Measurements from ENCODE around the gene LRRC7. TPM values are rescaled to one million over a fixed set of nuclear protein-coding genes. Genes with fewer than 3 reads are reported as not detected.

LRRC7 gene
- total RNA-seq, 1 donor from 2014 or later = 0.94 TPM

- H3K36me3 Mint-ChIP-seq (ENCODE audit: unreplicated experiment) = no peaks in the 10 kb centered on the region
- DNase-seq (ENCODE audit: extremely low spot score, unreplicated experiment) = no peak
These were observed 533.5 kb downstream of the LRRC7 start for GRCh38 chr1:70101231-70101630.

DNA sequence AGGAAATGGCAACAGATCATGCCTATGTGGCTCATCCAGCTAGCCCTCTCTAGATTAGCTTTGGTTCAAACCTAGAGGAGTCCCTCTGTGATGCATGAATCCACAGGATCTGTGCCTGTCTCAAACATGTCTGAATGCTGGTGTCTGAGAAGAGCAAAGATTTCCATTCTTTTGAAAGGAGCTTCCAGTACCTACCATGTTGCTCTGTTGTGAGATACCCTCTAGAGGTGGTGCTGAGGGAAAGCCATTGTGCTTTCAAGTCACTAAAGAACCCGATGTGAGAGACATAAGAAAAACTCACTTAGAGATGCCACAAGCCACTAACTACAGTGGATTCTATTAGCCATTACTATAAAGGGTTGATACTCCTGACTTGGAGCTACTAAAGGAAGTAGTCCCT lies 534.1 kb downstream of the LRRC7 start:
- Mint-ChIP-seq H3K27me3 (ENCODE audit: unreplicated experiment) (peaks cover 7% of the 10 kb centered on the region), H3K4me1 (ENCODE audit: unreplicated experiment) (no peaks in the 10 kb centered on the region), H3K36me3 (ENCODE audit: unreplicated experiment) (no peaks in the 10 kb centered on the region), H3K9me3 (ENCODE audit: unreplicated experiment) (no peaks in the 10 kb centered on the region), H3K4me3 (ENCODE audit: unreplicated experiment) (no peak overlapping the region), H3K27ac (ENCODE audit: unreplicated experiment) (no peak overlapping the region)
- DNase-seq (ENCODE audit: extremely low spot score, unreplicated experiment) = no peak
- TF ChIP-seq, protein P1, sequence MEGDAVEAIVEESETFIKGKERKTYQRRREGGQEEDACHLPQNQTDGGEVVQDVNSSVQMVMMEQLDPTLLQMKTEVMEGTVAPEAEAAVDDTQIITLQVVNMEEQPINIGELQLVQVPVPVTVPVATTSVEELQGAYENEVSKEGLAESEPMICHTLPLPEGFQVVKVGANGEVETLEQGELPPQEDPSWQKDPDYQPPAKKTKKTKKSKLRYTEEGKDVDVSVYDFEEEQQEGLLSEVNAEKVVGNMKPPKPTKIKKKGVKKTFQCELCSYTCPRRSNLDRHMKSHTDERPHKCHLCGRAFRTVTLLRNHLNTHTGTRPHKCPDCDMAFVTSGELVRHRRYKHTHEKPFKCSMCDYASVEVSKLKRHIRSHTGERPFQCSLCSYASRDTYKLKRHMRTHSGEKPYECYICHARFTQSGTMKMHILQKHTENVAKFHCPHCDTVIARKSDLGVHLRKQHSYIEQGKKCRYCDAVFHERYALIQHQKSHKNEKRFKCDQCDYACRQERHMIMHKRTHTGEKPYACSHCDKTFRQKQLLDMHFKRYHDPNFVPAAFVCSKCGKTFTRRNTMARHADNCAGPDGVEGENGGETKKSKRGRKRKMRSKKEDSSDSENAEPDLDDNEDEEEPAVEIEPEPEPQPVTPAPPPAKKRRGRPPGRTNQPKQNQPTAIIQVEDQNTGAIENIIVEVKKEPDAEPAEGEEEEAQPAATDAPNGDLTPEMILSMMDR (IDR thresholded peaks at IDR 0.05) = no peak

More at GRCh38 chr1:70101231-70101630, 533.5 kb downstream of the LRRC7 start:
- H3K27me3 Mint-ChIP-seq (ENCODE audit: unreplicated experiment) = peaks cover 3% of the 10 kb centered on the region
- H3K9me3 Mint-ChIP-seq (ENCODE audit: unreplicated experiment) = no peaks in the 10 kb centered on the region
- H3K4me3 Mint-ChIP-seq (ENCODE audit: unreplicated experiment) = no peak overlapping the region
- TF ChIP-seq, protein P1 (IDR thresholded peaks at IDR 0.05) = no peak
- H3K4me1 Mint-ChIP-seq (ENCODE audit: unreplicated experiment) = no peaks in the 10 kb centered on the region
- H3K27ac Mint-ChIP-seq (ENCODE audit: unreplicated experiment) = no peak overlapping the region

DNA sequence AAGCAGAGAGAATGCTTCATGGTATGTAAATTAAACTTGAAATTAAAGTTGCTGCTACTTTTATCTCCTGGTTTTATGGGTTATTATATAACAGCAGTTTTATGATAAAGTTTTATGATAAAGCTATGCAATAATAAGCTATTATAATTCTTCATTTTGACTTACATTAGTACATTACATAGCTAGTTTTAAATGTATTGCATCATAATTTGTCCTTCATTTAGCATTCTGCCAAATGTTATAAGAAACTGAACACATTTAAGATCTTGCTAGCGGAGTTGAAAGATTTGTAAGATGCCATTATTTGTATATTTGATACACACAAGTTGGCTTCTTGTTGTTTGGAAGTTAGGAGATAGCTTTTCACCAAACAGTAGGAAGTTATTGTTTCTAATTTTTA lies 536.0 kb downstream of the LRRC7 start:
- DNase-seq (ENCODE audit: extremely low spot score, unreplicated experiment) = no peak
- Mint-ChIP-seq H3K36me3 (ENCODE audit: unreplicated experiment) (no peaks in the 10 kb centered on the region), H3K4me1 (ENCODE audit: unreplicated experiment) (no peaks in the 10 kb centered on the region), H3K9me3 (ENCODE audit: unreplicated experiment) (no peaks in the 10 kb centered on the region), H3K4me3 (ENCODE audit: unreplicated experiment) (no peak overlapping the region), H3K27ac (ENCODE audit: unreplicated experiment) (no peak overlapping the region), H3K27me3 (ENCODE audit: unreplicated experiment) (peaks cover 7% of the 10 kb centered on the region)
- TF ChIP-seq, protein P1 (IDR thresholded peaks at IDR 0.05) = no peak

DNA sequence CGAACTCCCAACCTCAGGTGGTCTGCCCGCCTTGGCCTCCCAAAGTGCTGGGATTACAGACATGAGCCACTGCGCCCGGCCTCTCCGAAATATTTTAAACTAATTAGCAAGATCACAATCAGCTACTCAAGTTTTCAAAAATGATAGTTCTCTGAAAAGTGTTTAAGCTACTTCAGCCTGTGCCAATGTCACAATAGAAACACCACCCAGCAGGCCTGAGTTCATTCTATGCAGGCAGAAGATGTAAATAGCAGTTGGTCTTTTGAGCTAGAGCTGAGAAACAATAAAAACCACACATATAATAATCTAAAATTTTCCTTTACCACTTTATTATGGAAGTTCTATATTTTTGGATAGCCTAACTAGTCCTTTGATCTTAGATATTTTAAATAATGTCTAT lies 541.5 kb downstream of the LRRC7 start:
- Mint-ChIP-seq H3K4me3 (ENCODE audit: unreplicated experiment) (no peak overlapping the region), H3K27me3 (ENCODE audit: unreplicated experiment) (peaks cover 13% of the 10 kb centered on the region), H3K27ac (ENCODE audit: unreplicated experiment) (no peak overlapping the region), H3K4me1 (ENCODE audit: unreplicated experiment) (no peaks in the 10 kb centered on the region), H3K36me3 (ENCODE audit: unreplicated experiment) (no peaks in the 10 kb centered on the region), H3K9me3 (ENCODE audit: unreplicated experiment) (no peaks in the 10 kb centered on the region)
- TF ChIP-seq, protein P1 (IDR thresholded peaks at IDR 0.05) = no peak
- no peak for DNase-seq (ENCODE audit: extremely low spot score, unreplicated experiment)

DNA sequence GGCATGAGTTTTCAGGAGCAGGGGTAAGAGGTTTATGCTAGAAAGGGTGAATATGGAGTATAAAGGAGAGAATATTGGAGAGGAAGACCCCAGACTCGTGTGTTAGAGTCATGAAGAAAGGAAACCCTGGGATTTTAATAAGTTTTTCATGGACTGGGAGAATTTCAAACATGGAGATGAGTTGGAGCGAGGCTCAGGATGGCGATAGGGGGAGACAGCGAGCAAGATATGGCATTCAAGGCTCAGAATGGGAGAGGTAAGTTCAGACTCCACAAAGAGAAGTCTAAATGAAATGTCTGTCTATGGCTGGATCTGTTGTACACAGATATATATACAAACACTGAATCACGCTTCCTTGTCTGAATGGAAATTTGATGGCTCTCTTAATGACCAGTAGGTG lies 545.1 kb downstream of the LRRC7 start:
- TF ChIP-seq, protein P1 (IDR thresholded peaks at IDR 0.05) = peak; percentile 9
- Mint-ChIP-seq H3K4me1 (ENCODE audit: unreplicated experiment) (no peaks in the 10 kb centered on the region), H3K9me3 (ENCODE audit: unreplicated experiment) (no peaks in the 10 kb centered on the region), H3K27ac (ENCODE audit: unreplicated experiment) (no peak overlapping the region), H3K36me3 (ENCODE audit: unreplicated experiment) (no peaks in the 10 kb centered on the region), H3K4me3 (ENCODE audit: unreplicated experiment) (no peak overlapping the region), H3K27me3 (ENCODE audit: unreplicated experiment) (peaks cover 22% of the 10 kb centered on the region)
- DNase-seq (ENCODE audit: extremely low spot score, unreplicated experiment) = no peak
